DOHH2 (cell line): ENCODE data around the gene PDGFD.

ENCODE experiments used
- CTCF ChIP-seq: fragments of 200-600 bp; sonication (generic); IDR thresholded peaks from one replicate; pipeline ENCODE4 v1.5.1; 2014; ENCODE audit warnings: antibody characterized with exemption, mild to moderate bottlenecking, low read depth, low read length; ENCODE audit not compliant: poor library complexity, severe bottlenecking
- EZH2phosphoT487 ChIP-seq: fragments of 200-600 bp; sonication (generic); IDR thresholded peaks from 2 replicates; pipeline ENCODE4 v1.6.1; 2017; ENCODE audit warnings: borderline replicate concordance, mild to moderate bottlenecking, antibody characterized with exemption, low read length, moderate library complexity, mixed read lengths

- TF ChIP-seq CTCF (no peak), EZH2phosphoT487 (no peak)
Measured at GRCh38 chr11:104028476-104029263, 135.3 kb downstream of the PDGFD start.
